Measurements from ENCODE around the gene AMELX. TPM values are rescaled to one million over a fixed set of nuclear protein-coding genes. Genes with fewer than 3 reads are reported as not detected.

The AMELX gene
- total RNA-seq, 2 donors from 2014 or later, result not detected

DNA sequence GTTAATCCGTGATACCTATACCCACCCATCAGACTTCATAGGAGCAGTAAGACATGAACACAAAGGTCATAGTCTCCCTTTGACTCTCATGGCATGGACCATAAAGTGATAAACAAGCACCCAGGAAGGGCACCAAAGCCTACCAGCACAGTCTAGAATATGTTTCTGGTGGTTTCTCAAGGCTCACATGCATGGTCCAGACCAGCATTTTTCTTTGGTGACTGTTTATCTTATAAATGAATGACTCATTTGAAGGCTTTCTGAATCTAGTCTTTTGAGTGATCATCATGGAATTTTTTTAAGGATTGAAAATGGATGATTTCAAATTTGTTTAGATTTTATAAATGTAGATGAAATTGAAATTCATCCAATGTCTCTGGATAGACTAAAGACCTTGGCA lies 32.0 kb upstream of the AMELX start:
- 95% methylated on average over 1 of the region's 1 CpG for WGBS
- no peaks in the 10 kb centered on the region for H3K4me1 ChIP-seq (replicated peaks)
- no peaks in the 10 kb centered on the region for H3K9me3 ChIP-seq
- H3K4me3 ChIP-seq, result no peak overlapping the region
- TF ChIP-seq, protein P1, sequence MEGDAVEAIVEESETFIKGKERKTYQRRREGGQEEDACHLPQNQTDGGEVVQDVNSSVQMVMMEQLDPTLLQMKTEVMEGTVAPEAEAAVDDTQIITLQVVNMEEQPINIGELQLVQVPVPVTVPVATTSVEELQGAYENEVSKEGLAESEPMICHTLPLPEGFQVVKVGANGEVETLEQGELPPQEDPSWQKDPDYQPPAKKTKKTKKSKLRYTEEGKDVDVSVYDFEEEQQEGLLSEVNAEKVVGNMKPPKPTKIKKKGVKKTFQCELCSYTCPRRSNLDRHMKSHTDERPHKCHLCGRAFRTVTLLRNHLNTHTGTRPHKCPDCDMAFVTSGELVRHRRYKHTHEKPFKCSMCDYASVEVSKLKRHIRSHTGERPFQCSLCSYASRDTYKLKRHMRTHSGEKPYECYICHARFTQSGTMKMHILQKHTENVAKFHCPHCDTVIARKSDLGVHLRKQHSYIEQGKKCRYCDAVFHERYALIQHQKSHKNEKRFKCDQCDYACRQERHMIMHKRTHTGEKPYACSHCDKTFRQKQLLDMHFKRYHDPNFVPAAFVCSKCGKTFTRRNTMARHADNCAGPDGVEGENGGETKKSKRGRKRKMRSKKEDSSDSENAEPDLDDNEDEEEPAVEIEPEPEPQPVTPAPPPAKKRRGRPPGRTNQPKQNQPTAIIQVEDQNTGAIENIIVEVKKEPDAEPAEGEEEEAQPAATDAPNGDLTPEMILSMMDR (IDR thresholded peaks at IDR 0.05), result no peak
- TF ChIP-seq POLR2AphosphoS5 (IDR thresholded peaks at IDR 0.05), result no peak
- no peak for TF ChIP-seq POLR2A (IDR thresholded peaks at IDR 0.05)
- peak overlapping the region in 1 of 2 donors; percentile 11 for H3K27ac ChIP-seq
- DNase-seq (ENCODE audit: low spot score), result no peak
- H3K27me3 ChIP-seq (replicated peaks; ENCODE audit: insufficient read depth), result no peaks in the 10 kb centered on the region
- no peaks in the 10 kb centered on the region for H3K36me3 ChIP-seq
- intact Hi-C loops (cut with DNase I), result no loop called here

DNA sequence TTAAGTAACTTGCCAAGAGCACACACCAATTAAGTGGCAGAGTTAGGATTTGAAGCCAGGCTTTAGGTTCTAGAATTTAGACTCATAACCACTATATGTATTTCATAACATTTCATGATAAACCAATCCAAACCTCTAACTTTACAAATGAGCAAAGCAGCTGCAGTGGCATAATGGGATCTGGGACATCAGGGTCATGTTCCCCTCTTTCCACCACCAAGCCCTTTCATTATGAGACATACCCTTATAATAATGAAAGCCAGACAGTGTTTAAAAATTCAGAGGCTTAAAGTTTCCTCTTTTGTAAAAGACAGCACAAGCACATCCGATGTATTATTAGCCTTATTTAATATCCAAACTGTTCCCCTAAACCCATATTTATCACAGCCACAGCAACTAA lies 28.3 kb upstream of the AMELX start:
- Histone ChIP-seq H3K9me3 (no peaks in the 10 kb centered on the region), H3K27ac (peak overlapping the region; percentile 44 to 56), H3K27me3 (replicated peaks; ENCODE audit: insufficient read depth) (no peaks in the 10 kb centered on the region), H3K4me3 (peak overlapping the region; percentile 18 to 21), H3K36me3 (no peaks in the 10 kb centered on the region), H3K4me1 (replicated peaks) (no peaks in the 10 kb centered on the region)
- TF ChIP-seq, protein P1 (IDR thresholded peaks at IDR 0.05), result no peak
- TF ChIP-seq POLR2A (IDR thresholded peaks at IDR 0.05) (no peak), POLR2AphosphoS5 (IDR thresholded peaks at IDR 0.05) (no peak)
- DNase-seq (ENCODE audit: low spot score), result no peak
- intact Hi-C loops (cut with DNase I), result no loop called here
- 43% methylated on average over 1 of the region's 1 CpG for WGBS

DNA sequence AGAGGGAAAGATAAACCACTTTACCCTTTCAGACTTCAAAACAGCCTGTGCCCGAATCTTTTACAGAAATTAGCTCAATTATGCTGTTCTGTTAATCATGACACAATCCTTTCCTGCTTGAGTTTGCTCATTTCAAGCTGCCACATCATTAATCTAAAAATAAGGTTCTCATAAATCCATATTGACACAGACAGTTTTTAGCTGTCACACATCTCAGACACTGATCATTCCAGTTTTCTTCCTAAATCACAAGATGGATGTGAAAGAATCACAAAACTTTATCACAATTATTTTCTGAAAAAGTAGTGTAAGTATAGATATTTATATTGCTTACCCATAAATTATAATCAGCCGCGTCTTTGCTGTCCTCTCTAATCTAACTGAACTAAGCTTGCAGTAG lies 27.9 kb upstream of the AMELX start:
- Histone ChIP-seq H3K4me3 (peak overlapping the region; percentile 18 to 21), H3K27ac (peak overlapping the region; percentile 44 to 56), H3K36me3 (no peaks in the 10 kb centered on the region), H3K4me1 (replicated peaks) (no peaks in the 10 kb centered on the region), H3K27me3 (replicated peaks; ENCODE audit: insufficient read depth) (no peaks in the 10 kb centered on the region), H3K9me3 (no peaks in the 10 kb centered on the region)
- DNase-seq (ENCODE audit: low spot score), result no peak
- 16% methylated on average over 3 of the region's 3 CpGs for WGBS
- intact Hi-C loops (cut with DNase I), result no loop called here
- TF ChIP-seq, protein P1 (IDR thresholded peaks at IDR 0.05), result no peak
- no peak for TF ChIP-seq POLR2AphosphoS5 (IDR thresholded peaks at IDR 0.05)
- no peak for TF ChIP-seq POLR2A (IDR thresholded peaks at IDR 0.05)

DNA sequence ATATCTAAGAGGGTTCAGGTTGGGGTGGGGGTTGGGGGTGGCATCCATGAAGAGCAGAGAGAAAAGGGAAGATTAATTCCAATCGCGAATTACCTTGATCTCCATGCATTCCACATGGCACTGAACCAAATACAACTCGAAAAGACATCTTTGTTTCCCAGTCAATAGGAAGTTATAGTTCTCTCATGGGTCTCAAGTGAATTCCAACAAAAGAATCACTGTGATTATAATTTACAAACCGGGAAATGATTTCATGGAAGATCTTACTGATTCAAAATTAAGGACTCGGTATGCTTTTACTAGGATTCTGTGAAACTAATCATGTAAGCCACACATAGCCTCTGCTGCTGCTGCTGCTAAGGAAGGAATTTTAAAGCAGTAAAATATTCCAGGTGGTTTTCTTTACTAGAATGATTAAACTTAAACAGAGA lies 26.6 kb upstream of the AMELX start:
- Histone ChIP-seq H3K27me3 (replicated peaks; ENCODE audit: insufficient read depth) (no peaks in the 10 kb centered on the region), H3K27ac (peak overlapping the region; percentile 44 to 56), H3K9me3 (no peaks in the 10 kb centered on the region), H3K4me1 (replicated peaks) (no peaks in the 10 kb centered on the region), H3K36me3 (no peaks in the 10 kb centered on the region), H3K4me3 (no peak overlapping the region)
- intact Hi-C loops (cut with DNase I), result no loop called here
- DNase-seq (ENCODE audit: low spot score), result no peak
- no peak for TF ChIP-seq POLR2AphosphoS5 (IDR thresholded peaks at IDR 0.05)
- TF ChIP-seq, protein P1 (IDR thresholded peaks at IDR 0.05), result no peak
- TF ChIP-seq POLR2A (IDR thresholded peaks at IDR 0.05), result no peak
- WGBS, result 10% methylated on average over 5 of the region's 5 CpGs

DNA sequence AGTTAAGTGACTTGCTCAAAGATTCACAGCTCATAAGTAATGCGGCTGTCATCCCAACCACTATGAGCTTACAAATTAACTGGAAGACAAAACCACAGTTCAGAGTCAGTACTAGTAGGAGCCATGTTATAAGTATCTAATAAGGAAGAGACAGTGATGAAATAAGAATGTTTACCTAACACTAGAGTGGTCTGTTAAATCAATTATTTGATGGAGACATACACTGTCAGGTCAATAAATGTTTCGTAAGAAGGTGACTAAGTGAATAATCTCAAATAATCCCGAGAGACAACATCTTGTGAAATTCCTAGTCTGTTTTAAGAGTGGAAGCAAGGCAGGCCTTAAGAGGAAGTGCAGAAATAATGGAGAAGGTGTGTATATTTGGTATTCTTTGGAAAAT lies 25.8 kb upstream of the AMELX start:
- TF ChIP-seq POLR2A (IDR thresholded peaks at IDR 0.05), result no peak
- no peak for TF ChIP-seq POLR2AphosphoS5 (IDR thresholded peaks at IDR 0.05)
- TF ChIP-seq, protein P1 (IDR thresholded peaks at IDR 0.05), result no peak
- intact Hi-C loops (cut with DNase I), result no loop called here

More for the DNA sequence above, 25.8 kb upstream of the AMELX start:
- H3K4me1 ChIP-seq (replicated peaks), result no peaks in the 10 kb centered on the region
- no peak overlapping the region for H3K27ac ChIP-seq
- H3K9me3 ChIP-seq, result no peaks in the 10 kb centered on the region
- H3K27me3 ChIP-seq (replicated peaks; ENCODE audit: insufficient read depth), result no peaks in the 10 kb centered on the region
- no peak for DNase-seq (ENCODE audit: low spot score)
- 70% methylated on average over 3 of the region's 3 CpGs for WGBS
- H3K4me3 ChIP-seq, result no peak overlapping the region
- H3K36me3 ChIP-seq, result no peaks in the 10 kb centered on the region

All from prostate gland (tissue), 2 donors.